Stimulated activated naive CD4-positive, alpha-beta T cell treated with Interleukin-2 at 50 U/mL for 16 hours (primary cell): ENCODE results near the gene GLYATL3.
"Not testable (repeated sequence)": the region's sequence is repeated elsewhere in the genome, so short reads cannot be mapped to it uniquely, and the experiment has no call there.

Experiments
- DNase-seq: peaks from one replicate; lab custom pipeline; 2025; lab: John Stamatoyannopoulos, UW

Gene GLYATL3

DNA sequence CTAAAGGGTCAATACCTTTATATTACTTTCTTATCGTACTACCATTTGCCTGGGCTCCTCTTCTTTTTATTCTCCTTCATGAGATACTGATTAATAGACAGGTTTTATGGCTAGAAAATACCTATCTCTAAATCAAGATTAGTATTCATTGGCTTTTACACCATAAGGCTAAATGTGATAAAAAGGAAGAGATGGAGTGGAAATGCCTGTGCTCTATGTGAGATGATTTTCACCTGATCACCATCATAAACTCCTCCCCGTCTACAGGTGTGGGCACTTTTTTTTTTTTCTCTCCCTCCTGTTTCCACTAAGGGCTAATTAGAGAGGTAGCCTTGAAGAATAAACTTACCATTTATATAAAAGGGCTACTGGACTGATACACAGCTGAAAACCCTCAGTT is at the start of gene GLYATL3:
Gene GLYATL3 (plus strand): TSS at position 301 of the 400 bp plus-strand sequence. CDS start 12,068 bp downstream, outside the sequence.
- no peak for DNase-seq

DNA sequence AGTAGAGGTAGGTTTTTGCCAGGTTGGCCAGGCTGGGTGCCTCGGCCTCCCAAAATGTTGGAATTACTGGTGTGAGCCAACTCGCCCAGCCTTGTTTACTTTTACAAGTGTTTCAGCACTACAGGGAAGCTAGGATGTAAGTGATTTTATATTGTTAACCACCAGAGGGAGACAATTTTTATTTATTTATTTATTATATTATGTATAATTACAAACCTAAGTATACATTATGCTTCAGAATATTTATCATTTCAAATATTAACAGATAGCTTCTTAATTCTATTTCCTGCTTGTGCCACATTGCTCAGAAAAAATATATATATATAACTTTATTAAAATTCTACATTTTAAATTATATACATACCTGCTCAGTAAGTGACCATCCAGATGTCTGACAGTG is 46.5 kb upstream of the GLYATL3 start:
- DNase-seq, result no peak

DNA sequence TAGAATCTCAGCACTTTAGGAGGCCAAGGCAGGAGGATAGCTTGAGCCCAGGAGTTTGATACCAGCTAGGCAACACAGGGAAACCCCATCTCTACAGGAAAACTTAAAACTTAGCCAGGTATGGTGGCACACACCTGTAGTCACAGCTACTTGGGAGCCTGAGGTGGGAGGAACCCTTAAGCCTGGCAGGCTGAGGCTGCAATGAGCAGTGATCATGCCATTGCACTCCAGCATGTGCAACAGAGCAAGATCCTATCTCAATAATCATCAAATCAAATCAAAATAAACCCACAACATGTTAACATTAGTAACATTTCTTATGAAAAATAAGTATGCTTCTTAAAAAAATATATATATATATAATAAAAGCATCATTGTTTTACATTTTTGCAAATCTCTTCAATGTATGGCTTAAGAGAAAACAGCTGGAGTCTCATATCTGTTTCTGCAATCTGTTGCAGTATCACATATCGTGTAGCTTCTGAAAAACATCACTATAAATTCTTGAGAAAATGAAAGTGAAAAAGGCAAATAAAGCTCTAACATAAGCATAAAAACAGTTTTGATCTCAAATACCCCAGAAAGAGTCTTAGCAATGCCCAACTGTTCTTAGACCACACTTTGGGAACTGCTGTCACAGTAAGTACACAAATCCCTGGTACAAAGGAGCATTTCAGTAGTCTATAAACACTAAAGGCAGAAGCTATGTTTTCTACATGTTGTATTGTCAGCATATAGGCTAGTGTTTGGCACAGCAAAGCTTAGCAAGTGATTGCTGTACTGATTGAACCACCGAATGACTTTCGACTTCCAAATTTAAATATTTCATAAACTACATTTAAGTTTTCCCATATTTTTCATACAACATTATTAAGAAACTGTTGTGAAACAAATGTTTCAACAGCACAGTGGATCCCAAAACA is 44.7 kb upstream of the GLYATL3 start:
- DNase-seq, result no peak

DNA sequence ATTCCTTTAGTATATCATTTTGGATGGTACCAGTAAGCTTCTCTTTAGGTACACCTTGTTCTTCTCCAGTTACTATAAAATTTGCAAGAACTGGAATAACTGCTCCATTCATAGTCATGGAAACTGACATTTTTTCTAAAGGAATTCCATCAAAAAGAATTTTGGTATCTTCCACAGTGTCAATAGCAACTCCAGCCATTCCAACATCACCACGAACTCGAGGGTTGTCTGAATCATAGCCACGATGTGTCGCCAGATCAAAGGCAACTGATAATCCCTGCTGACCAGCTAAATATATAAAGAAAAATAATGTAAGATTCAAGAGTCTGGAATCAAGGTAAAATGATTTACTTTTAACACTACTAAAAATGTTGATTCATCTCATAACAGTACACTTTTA is 42.0 kb upstream of the GLYATL3 start:
- DNase-seq, result no peak

DNA sequence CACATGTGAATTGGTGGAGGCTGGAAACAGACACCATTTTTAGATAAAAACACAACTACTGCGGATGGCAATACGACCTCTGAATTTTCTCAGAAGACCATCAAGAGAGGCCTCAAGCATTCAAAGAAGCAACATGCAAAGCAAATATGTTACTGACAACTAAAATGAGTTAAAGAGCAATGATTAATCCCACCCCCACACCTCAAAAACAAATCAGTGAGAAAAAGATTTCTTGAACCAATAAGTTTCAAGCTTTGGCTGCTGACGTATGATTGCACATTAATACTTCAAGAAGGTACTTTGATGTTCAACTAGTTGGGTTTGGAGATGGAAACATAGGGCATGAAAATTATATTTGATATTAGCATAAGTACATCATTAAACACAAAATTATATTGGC is 37.7 kb upstream of the GLYATL3 start:
- DNase-seq, result no peak

DNA sequence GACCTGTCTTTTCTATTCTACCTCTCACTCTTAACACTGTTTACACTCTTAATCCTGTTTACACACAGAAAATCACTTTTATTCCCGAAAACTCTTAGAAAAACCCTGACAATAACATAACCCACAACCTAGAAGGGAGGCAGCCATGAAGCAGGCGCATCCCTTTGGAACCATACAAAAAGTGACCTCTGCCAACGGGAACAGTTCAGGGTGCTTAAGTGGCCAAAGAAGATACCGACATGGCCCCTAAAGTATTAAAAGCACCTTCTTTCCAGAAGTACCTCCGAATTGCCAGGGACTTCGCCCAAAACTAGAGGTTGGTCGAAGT is 37.2 kb upstream of the GLYATL3 start:
- no peak for DNase-seq

DNA sequence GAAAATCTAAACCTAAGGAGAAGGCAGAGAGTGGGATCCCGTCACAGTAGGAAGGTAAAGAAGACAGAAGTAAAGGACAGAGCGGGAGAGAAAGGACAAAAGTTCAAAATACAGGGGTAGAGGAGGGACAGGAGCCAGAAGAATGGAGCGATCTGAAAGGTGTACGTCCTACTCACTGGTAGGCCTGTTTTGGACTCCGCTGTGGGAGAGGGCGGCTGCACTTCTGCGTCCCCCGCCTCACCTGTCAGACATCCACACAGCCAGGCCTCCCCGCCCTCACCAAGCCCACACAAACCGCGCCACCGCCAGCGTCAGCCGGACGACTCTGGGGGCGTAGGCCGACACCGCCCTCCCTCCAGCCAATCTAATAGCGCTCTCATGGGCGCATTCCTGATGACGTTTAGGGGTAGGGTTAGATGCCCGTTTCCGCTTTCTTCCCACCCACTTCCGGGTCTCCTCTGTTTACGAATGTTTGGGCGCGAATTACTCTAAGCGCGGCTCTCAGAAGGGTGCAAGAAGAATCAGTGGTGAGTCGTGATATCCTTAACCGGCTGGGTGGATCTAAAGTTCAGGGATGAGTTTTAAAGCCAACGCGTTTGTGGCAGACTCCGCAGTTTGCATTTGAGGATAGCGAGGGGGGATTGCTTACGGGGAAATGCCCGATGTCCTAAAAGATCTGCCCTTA is 36.7 kb upstream of the GLYATL3 start, which contains the start of the genes CENPQ and MMUT:
Gene CENPQ (plus strand): TSS at position 444 of the 685 bp plus-strand sequence. CDS start 6,807 bp downstream, outside the sequence.
Gene MMUT (minus strand): TSS at position 327 of the 685 bp plus-strand sequence. CDS start 3,787 bp downstream, outside the sequence.
- DNase-seq, result peak; percentile 92

DNA sequence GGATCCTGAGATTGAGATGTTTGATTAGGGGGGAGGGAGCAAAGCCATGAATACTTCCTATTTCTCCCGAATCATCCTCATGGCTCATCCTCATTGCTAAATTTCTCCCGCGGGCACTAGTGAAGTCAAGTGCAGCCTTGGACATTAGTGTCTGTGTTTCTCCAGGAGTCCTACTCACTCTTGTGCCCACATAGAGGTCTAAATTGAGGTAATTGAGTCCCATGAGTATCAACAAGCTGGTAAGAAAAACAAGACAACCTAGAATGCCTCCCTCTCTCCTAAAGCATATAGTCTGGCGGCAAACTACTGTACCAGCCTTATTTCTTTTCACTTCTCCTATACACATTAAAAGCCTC is 36.1 kb upstream of the GLYATL3 start:
- no peak for DNase-seq

DNA sequence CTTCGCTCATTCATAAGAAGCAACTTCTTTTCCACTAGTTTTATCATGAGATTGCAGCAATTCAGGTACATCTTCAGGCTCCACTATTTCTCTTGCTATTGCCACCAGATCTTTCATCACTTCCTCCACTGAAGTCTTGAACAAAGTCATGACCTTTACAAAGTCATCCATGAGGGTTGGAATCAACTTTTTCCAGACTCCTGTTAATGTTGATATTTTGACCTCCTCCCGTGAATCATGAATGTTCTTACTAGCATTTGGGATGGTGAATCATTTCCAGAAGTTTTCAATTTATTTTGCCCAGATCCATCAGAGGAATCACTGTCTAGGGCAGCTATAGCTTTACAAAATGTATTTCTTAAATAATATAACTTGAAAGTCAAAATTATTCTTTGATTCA is 35.0 kb upstream of the GLYATL3 start:
- no peak for DNase-seq

DNA sequence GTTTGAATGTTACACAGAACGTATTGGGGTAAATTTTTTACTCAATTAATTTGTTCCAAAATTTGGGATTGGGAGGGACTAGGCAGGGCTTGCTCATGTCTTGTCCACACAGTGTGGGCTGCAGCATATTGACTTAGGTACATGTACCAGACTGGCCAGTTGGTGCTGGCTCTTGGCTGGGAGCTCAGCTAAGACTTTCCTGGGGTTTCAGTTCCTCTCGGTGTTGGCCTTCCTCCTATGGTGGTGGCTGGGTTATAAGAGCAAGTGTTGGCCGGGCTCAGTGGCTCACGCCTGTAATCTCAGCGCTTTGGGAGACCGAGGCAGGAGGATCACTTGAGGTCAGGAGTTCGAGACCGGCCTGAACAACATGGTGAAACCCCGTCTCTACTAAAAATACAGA is 31.7 kb upstream of the GLYATL3 start:
- no peak for DNase-seq

DNA sequence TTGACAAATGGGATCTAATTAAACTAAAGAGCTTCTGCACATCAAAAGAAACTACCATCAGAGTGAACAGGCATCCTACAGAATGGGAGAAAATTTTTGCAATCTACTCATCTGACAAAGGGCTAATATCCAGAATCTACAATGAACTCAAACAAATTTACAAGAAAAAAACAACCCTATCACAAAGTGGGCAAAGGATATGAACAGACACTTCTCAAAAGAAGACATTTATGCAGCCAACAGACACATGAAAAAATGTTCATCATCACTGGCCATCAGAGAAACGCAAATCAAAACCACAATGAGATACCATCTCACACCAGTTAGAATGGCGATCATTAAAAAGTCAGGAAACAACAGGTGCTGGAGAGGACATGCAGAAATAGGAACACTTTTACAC is 23.2 kb upstream of the GLYATL3 start:
- not testable (repeated sequence) for DNase-seq

DNA sequence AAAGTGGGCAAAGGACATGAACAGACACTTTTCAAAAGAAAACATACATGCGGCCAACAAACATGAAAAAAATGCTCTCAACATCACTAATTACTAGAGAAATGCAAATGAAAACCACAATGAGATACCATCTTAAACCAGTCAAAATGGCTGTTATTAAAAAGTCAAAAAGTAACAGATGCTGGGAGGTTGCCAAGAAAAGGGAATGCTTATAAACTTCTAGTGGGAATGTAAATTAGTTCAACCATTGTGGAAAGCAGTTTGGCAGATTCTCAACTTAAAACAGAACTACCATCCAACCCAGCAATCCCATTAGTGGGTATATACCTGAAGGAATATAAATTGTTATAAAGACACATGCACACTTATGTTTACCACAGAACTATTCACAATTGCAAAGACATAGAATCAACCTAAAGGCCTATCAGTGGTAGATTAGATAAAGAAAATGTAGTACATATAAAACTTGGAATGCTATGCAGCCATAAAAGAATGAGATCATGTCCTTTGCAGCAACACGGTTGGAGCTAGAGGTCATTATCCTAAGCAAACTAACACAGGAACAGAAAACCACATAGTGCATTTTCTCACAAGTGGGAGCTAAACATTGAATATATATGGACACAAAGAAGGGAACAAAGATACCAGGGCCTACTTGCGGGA is 20.3 kb upstream of the GLYATL3 start:
- DNase-seq, result no peak

DNA sequence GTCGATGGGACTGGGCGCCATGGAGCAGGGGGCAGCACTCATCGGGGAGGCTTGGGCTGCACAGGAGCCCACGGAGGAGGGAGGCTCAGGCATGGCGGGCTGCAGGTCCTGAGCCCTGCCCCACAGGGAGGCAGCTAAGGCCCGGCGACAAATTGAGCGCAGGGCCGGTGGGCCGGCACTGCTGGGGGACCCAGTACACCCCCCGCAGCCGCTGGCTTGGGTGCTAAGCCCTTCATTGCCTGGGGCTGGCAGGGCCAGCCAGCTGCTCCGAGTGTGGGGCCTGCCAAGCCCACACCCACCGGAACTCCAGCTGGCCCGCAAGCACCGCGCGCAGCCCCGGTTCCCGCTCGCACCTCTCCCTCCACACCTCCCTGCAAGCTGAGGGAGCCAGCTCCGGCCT is 17.9 kb upstream of the GLYATL3 start:
- DNase-seq, result not testable (repeated sequence)

DNA sequence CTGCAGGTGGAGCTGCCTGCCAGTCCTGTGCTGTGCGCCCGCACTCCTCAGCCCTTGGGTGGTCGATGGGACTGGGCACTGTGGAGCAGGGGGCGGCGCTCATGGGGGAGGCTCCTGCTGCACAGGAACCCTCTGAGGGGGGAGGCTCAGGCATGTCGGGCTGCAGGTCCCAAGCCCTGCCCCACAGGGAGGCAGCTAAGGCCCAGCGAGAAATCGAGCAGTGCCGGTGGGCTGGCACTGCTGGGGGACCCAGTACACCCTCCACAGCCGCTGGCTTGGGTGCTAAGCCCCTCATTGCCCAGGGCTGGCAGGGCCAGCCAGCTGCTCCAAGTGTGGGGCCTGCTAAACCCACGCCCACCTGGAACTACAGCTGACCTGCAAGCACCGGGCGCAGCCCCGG is 16.3 kb upstream of the GLYATL3 start:
- not testable (repeated sequence) for DNase-seq

DNA sequence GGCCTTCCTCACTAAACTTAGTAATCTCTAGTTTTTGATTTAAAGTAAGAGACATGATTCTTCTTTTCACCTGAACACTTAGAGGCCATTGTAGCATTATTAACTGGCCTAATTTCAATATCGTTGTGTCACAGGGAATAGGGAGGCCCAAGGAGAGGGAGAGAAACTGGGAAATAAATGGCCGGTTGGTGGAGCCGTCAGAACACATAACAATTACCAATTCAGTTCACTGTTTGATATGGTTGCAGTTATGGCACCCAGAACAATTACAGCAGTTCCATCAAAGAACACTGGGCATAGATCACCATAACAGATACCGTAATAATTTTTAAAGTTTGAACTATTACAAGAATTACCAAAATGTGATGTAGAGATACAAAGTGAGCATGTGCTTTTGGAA is 9.1 kb upstream of the GLYATL3 start:
- DNase-seq, result no peak

DNA sequence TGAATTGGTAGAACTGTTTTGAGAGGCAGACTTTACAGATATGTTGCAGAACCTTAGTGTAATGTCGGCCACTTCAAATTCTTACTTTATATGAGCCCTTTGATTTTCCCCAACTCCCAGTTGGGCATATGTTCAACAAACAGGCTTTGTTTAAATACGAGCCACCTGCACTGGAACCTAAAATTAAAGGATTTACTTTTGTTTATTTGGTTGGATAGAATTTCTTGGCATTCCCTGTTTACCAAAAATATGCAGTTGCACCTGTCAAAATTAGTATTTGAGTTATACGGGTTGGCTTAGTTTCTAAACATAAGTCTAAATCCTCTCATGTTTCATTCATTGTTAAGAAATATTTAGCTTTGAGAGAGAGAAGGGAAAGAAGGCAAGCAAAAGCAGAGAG is 2.4 kb upstream of the GLYATL3 start:
- DNase-seq, result no peak

DNA sequence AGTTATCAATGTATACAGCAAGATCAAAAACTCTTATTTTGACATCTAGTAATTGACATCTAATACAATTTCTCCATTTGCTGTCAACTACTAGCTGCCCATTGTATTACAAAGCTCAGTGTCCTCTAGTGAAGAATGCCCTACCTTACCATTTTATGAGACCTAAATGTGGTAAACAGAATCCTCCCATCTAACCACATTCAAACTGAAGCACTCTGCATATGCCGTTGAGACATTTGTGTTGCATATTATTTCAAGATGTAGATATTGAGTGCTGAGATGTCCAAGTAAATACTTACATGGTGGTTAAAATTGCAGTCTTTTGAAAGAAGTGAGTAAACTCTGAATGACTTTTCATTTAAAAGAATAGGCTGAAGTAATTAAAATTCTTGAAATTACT is 597 bp upstream of the GLYATL3 start:
- no peak for DNase-seq

DNA sequence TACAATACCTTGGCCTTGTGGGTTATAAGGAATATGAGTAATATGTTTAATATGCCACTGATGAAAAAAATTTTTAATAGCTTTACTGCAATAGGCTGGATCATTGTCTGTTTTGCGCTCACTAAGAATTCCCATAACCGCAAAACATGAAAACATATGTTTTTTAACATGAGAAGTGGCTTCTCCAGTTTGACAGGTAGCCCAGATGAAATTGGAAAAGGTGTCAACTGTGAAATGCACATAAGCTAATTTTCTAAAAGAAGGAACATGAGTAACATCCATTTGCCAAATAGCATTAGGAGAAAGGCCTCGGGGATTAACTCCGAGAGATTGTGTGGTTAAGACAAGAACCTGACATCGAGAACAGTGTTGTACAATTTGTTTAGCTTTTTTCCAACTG is 4.9 kb downstream of the GLYATL3 start:
- DNase-seq, result no peak

DNA sequence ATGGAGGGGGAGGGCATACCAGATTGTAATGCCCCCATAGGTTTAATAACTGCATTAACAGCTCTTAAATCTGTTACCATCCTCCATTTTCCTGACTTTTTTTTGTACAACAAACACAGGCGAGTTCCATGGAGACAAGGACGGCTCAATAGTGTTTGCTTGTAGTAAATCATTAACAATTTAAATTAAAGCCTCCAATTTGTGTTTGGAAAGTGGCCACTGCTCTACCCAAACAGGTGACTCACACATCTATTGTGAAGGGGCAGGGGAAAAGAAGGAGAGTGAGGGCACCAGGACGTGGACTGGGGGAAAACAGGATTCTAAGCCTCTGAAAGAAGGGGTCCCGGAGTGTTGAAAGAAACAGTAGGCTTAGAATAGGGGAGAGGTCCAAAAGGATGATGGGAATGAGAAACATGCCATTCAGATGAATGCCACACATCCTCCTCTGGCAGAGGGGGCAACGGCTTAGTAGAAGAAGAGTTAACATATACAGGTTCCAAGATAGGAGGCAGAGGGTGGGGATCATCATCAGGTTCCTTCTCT is 6.9 kb downstream of the GLYATL3 start:
- DNase-seq, result no peak

DNA sequence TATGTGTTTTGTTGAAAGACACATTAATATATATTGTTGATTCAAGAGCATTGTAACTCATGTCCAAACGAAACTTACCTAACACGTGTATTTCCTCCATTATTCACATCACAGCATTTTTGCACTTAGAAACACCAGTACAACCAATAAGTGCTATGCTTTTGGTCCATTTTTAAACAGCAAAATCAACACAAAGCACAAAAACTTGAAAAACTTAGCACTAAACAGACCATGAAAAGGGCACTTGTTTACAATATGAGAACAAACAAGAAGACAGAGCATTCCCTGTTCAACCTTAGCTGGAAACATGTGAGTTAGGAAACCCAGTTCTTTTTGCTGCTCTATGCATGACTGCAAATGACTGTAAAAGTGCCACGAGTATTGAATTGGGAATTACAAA is 9.6 kb downstream of the GLYATL3 start:
- no peak for DNase-seq

DNA sequence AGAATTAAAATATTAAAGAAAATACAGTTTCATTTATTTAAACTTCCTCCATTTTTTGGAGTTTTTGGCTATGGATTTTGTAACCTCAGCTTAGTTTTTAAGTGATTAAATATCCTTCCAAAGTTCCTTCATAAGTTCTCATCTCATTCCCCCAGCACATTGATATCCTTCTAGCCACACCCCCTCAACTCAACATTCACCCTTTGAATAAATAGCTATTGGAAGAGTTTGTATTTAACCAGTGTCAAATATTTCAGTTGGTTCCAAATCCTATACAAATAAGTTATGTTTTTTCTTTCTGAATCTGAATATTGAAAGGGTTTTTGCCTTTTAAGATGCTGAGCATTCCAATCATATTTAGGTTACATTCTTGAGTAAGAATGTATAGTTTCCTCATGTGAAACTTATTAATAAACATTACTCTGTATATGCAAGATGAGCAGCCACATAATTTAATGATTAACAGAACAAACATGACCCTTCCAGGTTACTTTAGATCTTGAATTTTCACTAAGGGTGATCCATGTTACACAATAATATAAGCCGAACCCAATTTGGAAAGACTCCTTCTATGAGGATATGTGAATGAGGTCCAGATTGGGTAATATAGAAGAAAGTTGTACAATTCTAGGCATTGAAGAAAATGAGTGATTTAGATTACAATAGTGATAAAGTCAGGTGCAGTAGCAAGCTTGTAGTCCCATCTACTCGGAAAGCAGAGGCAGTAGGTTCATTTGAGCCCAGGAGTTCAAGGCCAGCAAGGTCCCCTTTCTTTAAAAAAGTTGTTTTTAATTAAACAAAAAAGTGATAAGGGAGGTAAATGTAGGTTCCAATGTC is 13.6 kb downstream of the GLYATL3 start:
- DNase-seq, result no peak
